IPS-NIHi7 (cell line): ENCODE measurements around the gene XPNPEP2.

Source experiments
- DNase-seq: peaks from one replicate; pipeline ENCODE4 v3.0.0; 2012; ENCODE audit warnings: mixed read lengths; ENCODE audit errors: extremely low spot score

The XPNPEP2 gene

GRCh38 chrX:129749069-129749468 is 10.3 kb downstream of the XPNPEP2 start:
- no peak for DNase-seq

GRCh38 chrX:129750971-129751370 is 12.2 kb downstream of the XPNPEP2 start:
- no peak for DNase-seq

- DNase-seq = peak; percentile 83
Observed at GRCh38 chrX:129754056-129755024, 15.6 kb downstream of the XPNPEP2 start.

- peak; percentile 77 for DNase-seq
Observed at GRCh38 chrX:129755779-129756650, 17.2 kb downstream of the XPNPEP2 start.

GRCh38 chrX:129759576-129760061 is 20.8 kb downstream of the XPNPEP2 start:
- DNase-seq = no peak

- no peak for DNase-seq
Observed at GRCh38 chrX:129760155-129760554, 21.4 kb downstream of the XPNPEP2 start.

GRCh38 chrX:129760981-129761380 is 22.2 kb downstream of the XPNPEP2 start:
- no peak for DNase-seq

GRCh38 chrX:129761596-129761995 is 22.8 kb downstream of the XPNPEP2 start:
- no peak for DNase-seq

- no peak for DNase-seq
Observed at GRCh38 chrX:129762448-129762847, 23.7 kb downstream of the XPNPEP2 start.

GRCh38 chrX:129763666-129764065 is 24.9 kb downstream of the XPNPEP2 start:
- DNase-seq = no peak

GRCh38 chrX:129768186-129768585 is 29.4 kb downstream of the XPNPEP2 start:
- DNase-seq = no peak

GRCh38 chrX:129768586-129769466 is 30.0 kb downstream of the XPNPEP2 start:
- DNase-seq = no peak

- no peak for DNase-seq
Observed at GRCh38 chrX:129769467-129770154, 30.8 kb downstream of the XPNPEP2 start.

GRCh38 chrX:129771266-129771995 is 32.7 kb downstream of the XPNPEP2 start:
- no peak for DNase-seq

- DNase-seq = no peak
Observed at GRCh38 chrX:129772796-129773431, 34.1 kb downstream of the XPNPEP2 start.

- no peak for DNase-seq
Observed at GRCh38 chrX:129773649-129774458, 35.1 kb downstream of the XPNPEP2 start.

GRCh38 chrX:129777218-129778030 is 38.6 kb downstream of the XPNPEP2 start:
- no peak for DNase-seq
